Cardiac fibroblast (primary cell): ENCODE results near the gene RPL22.
A peak's percentile ranks its signal among the peaks of the same experiment; 100 is the strongest.
"Not testable (repeated sequence)": the region's sequence is repeated elsewhere in the genome, so short reads cannot be mapped to it uniquely, and the experiment has no call there.

Experiments
- DNase-seq, 2 donors: peaks; one replicate each; pipeline versions ENCODE4 v3.0.0 to v3.0.0-alpha.2; 2010; ENCODE audit warnings: low read depth in 2 of 2
- H3K4me3 ChIP-seq, 2 donors: replicated peaks in 1 of 2; 1 replicate in 1 of 2; 2 replicates in 1 of 2; pipeline ENCODE4 v1.5.1; 2011; ENCODE audit warnings: low read depth in 2 of 2, low read length in 2 of 2, mild to moderate bottlenecking in 2 of 2, moderate library complexity in 1 of 2
- TF ChIP-seq, protein P1 (sequence below): IDR thresholded peaks from one replicate; pipeline ENCODE4 v1.5.1; 2011; ENCODE audit warnings: low read depth, mild to moderate bottlenecking, low read length, inconsistent platforms

The RPL22 gene

DNA sequence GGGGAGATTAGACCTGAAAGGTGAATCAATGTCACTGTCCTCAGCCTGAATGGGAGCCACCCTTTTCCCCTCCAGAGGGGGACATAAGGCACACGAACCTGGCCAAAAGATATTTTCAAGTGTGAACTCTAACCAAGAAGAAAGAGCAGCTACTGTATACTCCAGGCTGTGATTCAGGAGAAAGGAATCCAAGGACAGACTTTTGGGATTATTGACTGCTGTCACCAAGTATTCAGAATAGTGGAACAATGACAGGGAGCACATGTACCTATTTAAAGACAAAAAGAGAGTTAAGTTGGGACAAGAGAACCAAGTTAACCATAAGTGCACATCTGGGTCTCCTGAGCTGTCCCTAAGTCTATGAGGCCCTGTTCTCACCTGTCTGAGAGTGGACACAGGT lies 34.0 kb upstream of the RPL22 start:
- no peak overlapping the region for H3K4me3 ChIP-seq
- no peak for DNase-seq
- TF ChIP-seq, protein P1, sequence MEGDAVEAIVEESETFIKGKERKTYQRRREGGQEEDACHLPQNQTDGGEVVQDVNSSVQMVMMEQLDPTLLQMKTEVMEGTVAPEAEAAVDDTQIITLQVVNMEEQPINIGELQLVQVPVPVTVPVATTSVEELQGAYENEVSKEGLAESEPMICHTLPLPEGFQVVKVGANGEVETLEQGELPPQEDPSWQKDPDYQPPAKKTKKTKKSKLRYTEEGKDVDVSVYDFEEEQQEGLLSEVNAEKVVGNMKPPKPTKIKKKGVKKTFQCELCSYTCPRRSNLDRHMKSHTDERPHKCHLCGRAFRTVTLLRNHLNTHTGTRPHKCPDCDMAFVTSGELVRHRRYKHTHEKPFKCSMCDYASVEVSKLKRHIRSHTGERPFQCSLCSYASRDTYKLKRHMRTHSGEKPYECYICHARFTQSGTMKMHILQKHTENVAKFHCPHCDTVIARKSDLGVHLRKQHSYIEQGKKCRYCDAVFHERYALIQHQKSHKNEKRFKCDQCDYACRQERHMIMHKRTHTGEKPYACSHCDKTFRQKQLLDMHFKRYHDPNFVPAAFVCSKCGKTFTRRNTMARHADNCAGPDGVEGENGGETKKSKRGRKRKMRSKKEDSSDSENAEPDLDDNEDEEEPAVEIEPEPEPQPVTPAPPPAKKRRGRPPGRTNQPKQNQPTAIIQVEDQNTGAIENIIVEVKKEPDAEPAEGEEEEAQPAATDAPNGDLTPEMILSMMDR: no peak

GRCh38 chr1:6225651-6226050 lies 26.3 kb upstream of the RPL22 start:
- TF ChIP-seq, protein P1: no peak
- H3K4me3 ChIP-seq: no peak overlapping the region

GRCh38 chr1:6224718-6225117 lies 25.3 kb upstream of the RPL22 start:
- TF ChIP-seq, protein P1: no peak
- H3K4me3 ChIP-seq: no peak overlapping the region
- DNase-seq: no peak

More at GRCh38 chr1:6225651-6226050, 26.3 kb upstream of the RPL22 start:
- no peak for DNase-seq

DNA sequence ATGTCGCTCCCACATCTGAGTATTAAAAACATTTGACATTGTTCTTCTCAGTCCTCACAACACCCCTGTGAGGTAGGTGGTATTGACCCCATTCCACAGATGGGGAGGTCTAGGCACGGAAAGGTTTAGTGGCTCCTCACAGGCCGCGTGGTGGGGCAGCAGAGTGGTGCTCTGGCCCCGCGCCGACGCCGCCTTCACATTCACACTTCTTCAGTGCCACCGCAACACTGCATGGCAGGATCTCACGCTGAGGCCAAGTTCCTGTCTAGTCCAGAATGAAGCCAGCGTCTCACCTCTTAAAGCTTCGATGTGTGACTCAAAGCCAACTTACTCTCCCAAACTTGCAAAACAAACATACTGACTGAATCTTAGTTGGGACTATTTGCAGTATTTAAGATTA lies 24.2 kb upstream of the RPL22 start:
- no peak overlapping the region for H3K4me3 ChIP-seq
- TF ChIP-seq, protein P1: no peak
- DNase-seq: no peak

DNA sequence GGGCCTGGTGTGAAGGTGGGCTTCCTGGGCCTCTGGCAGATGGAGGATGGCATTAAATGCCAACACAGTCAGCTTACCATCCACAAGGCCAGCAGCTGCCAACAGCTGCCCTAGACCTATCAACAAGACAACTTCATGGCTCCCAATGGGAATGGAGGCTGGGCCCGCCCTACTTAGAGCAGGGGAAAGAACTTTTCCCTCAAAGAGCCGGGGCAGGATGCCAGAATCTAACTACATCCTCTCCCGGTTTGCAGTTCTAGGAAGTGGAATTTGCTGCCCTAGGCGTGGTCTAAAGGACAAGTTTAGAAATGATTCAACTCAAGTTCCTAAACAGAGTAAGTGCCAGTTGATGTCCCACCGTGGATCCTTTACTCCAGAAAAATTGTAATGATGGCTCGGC lies 23.2 kb upstream of the RPL22 start:
- peak; percentile 46 to 82 for DNase-seq
- H3K4me3 ChIP-seq: no peak overlapping the region
- TF ChIP-seq, protein P1: no peak

DNA sequence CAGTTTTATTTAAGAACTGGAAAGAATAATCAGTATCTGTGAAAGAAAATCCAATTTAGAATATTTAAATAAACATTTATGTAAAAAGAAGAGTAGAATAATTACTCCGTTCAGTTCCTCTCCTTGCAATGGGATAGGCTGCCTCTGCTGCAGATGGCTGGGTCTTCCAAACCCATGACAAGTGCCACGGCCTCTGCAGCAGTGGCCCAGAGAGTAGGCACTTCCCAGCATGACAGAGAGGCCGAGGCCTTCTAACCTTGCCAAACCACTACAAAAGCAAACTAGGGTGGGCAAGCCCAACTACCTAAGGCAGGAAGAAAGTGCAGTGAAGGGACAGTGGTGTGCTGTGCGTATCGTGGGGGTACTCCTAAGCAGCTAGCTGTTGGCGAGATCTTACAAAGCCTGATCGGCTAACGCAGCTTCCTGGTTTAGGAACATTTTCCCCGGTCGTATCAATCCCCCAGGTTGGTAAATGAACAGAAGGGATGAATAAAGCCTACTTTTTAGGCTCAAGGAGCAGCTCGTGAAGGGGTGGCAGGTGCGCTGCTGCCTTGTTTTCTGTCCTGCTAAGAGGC lies 21.9 kb upstream of the RPL22 start:
- H3K4me3 ChIP-seq: no peak overlapping the region
- TF ChIP-seq, protein P1: no peak
- DNase-seq: no peak

DNA sequence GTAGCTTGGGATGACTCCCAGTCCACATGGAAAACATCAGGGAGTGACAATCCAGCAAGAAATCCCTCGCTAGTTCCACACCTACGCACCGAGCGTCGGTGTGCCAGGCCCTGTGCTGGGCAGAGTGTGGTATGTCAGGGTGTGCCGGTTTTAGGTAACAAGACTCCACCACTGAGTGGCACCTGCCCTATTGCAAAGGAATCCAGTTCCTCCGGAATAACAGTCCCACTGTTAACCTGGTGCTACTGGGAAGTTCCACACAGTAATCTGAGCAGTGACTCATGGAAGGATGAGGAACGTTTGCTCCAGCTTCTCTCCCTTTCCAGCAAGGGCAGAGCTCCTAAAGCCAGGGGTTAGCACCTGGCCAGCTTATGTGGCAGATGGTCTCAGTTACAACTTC lies 20.8 kb upstream of the RPL22 start:
- TF ChIP-seq, protein P1: no peak
- no peak for DNase-seq
- no peak overlapping the region for H3K4me3 ChIP-seq

DNA sequence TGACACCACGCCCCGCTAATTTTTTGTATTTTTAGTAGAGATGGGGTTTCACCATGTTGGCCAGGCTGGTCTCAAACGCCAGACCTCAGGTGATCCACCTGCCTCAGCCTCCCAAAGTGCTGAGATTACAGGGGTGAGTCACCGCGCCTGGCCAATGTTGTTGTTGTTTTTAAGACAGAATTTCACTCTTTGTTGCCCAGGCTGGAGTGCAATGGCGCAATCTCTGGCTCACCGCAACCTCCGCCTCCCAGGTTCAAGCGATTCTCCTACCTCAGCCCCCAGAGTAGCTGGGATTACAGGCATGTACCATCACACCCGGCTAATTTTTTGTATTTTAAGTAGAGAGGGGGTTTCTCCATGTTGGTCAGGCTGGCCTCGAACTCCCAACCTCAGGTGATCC lies 20.2 kb upstream of the RPL22 start:
- not testable (repeated sequence) for DNase-seq, H3K4me3 ChIP-seq
